Glutamatergic neuron (in vitro differentiated cells): ENCODE data around the gene FAM174B. TPM values are rescaled to one million over a fixed set of nuclear protein-coding genes. Genes with fewer than 3 reads are reported as not detected.

Experiments used
- DNase-seq: peaks from one replicate; pipeline ENCODE4 v3.0.0; 2022
- H3K27ac Mint-ChIP-seq: one replicate; pipeline ENCODE4 v1.8.0; 2020; ENCODE audit warnings: mild to moderate bottlenecking, mixed read lengths, inconsistent platforms; ENCODE audit not compliant: unreplicated experiment
- H3K27me3 Mint-ChIP-seq: one replicate; pipeline ENCODE4 v1.8.0; 2020; ENCODE audit warnings: mild to moderate bottlenecking, moderate library complexity, mixed read lengths, inconsistent platforms; ENCODE audit not compliant: unreplicated experiment
- H3K36me3 Mint-ChIP-seq: one replicate; pipeline ENCODE4 v1.8.0; 2020; ENCODE audit warnings: mild to moderate bottlenecking, mixed read lengths, inconsistent platforms; ENCODE audit not compliant: unreplicated experiment
- H3K4me1 Mint-ChIP-seq: one replicate; pipeline ENCODE4 v1.8.0; 2020; ENCODE audit warnings: mild to moderate bottlenecking, low read depth, mixed read lengths, inconsistent platforms; ENCODE audit not compliant: unreplicated experiment
- H3K4me3 Mint-ChIP-seq: one replicate; pipeline ENCODE4 v1.8.0; 2020; ENCODE audit warnings: mild to moderate bottlenecking, mixed read lengths, inconsistent platforms; ENCODE audit not compliant: unreplicated experiment
- H3K9me3 Mint-ChIP-seq: one replicate; pipeline ENCODE4 v1.8.0; 2020; ENCODE audit warnings: mild to moderate bottlenecking, moderate library complexity, mixed read lengths, inconsistent platforms; ENCODE audit not compliant: unreplicated experiment
- CTCF ChIP-seq: fragments of 200-600 bp; sonication (generic); IDR thresholded peaks from one replicate; pipeline ENCODE4 v1.5.0; 2021; ENCODE audit not compliant: partially characterized antibody, unreplicated experiment
- total RNA-seq: library from RNA; stranded (reverse); fragmentation: NEBNext Ultra II Directional; extraction: Animal tissue kit (Norgen Biotek cat#: 25700); gene quantifications from one replicate; pipeline ENCODE4 v1.2.1, GENCODE V29; 2021; ENCODE audit not compliant: unreplicated experiment

FAM174B gene
- total RNA-seq, 1 donor from 2014 or later = 8.6 TPM

GRCh38 chr15:92676561-92676960, 21.0 kb upstream of the FAM174B start:
- H3K27me3 Mint-ChIP-seq = peaks cover 5% of the 10 kb centered on the region
- H3K9me3 Mint-ChIP-seq = no peaks in the 10 kb centered on the region
- H3K27ac Mint-ChIP-seq = no peak overlapping the region
- TF ChIP-seq CTCF = no peak
- H3K4me1 Mint-ChIP-seq = no peaks in the 10 kb centered on the region
- H3K36me3 Mint-ChIP-seq = no peaks in the 10 kb centered on the region
- DNase-seq = no peak
- H3K4me3 Mint-ChIP-seq = no peak overlapping the region

DNA sequence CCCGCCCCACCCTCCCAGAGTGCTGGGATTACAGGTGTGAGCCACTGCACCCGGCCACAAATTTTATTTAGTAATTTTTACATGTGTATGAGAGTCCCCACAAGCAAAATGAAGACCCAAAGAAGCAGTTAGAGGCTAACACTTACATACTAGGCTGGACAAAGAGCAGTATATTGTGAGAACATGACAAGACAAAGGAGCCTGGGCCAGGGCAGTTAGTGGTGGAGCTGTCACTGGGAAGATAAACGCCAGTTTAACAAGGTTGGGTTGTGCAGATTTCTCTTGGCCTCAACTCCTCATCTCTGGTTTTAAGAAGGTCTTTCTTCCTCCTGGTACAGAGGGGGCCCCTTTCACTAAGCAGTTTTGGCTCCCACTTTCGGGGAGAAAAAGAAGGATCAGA, 19.9 kb upstream of the FAM174B start:
- no peak for TF ChIP-seq CTCF
- Mint-ChIP-seq H3K4me1 (peaks cover 9% of the 10 kb centered on the region), H3K36me3 (no peaks in the 10 kb centered on the region), H3K9me3 (peaks cover 3% of the 10 kb centered on the region), H3K27ac (no peak overlapping the region), H3K27me3 (peaks cover 12% of the 10 kb centered on the region), H3K4me3 (no peak overlapping the region)
- no peak for DNase-seq

GRCh38 chr15:92674347-92674746, 18.8 kb upstream of the FAM174B start:
- H3K4me1 Mint-ChIP-seq = peaks cover 9% of the 10 kb centered on the region
- DNase-seq = no peak
- TF ChIP-seq CTCF = no peak
- H3K36me3 Mint-ChIP-seq = no peaks in the 10 kb centered on the region
- H3K27ac Mint-ChIP-seq = no peak overlapping the region
- no peak overlapping the region for H3K4me3 Mint-ChIP-seq
- peaks cover 14% of the 10 kb centered on the region for H3K27me3 Mint-ChIP-seq
- H3K9me3 Mint-ChIP-seq = peaks cover 5% of the 10 kb centered on the region

- DNase-seq = no peak
- Mint-ChIP-seq H3K36me3 (no peaks in the 10 kb centered on the region), H3K9me3 (peaks cover 5% of the 10 kb centered on the region), H3K27ac (no peak overlapping the region), H3K4me1 (peaks cover 19% of the 10 kb centered on the region), H3K27me3 (peaks cover 17% of the 10 kb centered on the region), H3K4me3 (no peak overlapping the region)
- no peak for TF ChIP-seq CTCF
Observed at GRCh38 chr15:92672102-92672501, 16.5 kb upstream of the FAM174B start.

DNA sequence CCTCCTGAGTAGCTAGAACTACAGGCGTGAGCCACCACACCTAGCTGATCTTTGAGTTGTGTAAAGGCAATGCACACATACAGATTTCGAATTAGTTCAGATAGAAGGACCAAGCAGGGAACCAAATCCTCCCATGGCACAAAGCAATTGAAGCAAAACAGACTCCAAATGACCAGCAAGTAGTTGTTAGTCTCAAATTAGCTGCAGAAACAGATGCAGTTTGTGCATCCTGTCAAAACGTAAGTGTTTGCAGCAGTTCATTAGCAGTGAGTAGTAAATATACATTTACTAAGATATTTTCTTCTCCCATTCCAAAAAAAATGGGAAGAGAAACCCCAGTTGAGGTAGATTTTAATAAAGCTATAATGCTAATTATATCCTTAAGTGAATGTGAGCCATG, 15.8 kb upstream of the FAM174B start:
- no peak for DNase-seq
- no peak overlapping the region for H3K4me3 Mint-ChIP-seq
- TF ChIP-seq CTCF = no peak
- H3K36me3 Mint-ChIP-seq = peaks cover 4% of the 10 kb centered on the region
- peaks cover 19% of the 10 kb centered on the region for H3K27me3 Mint-ChIP-seq
- no peak overlapping the region for H3K27ac Mint-ChIP-seq
- H3K4me1 Mint-ChIP-seq = peaks cover 26% of the 10 kb centered on the region
- peaks cover 10% of the 10 kb centered on the region for H3K9me3 Mint-ChIP-seq
